Coronary artery (tissue), 2 donors: ENCODE data around the gene MCF2L2.

Experiments used
- DNase-seq: peaks from one replicate; pipeline ENCODE4 v3.0.0-alpha.2; 2017; ENCODE audit warnings: low spot score
- H3K27ac ChIP-seq, 2 donors: fragments of 200-600 bp; sonication (generic); one replicate each; pipeline ENCODE4 v1.5.1; 2016 to 2019
- H3K4me3 ChIP-seq: fragments of 200-600 bp; sonication (generic); 2 replicates; pipeline ENCODE4 v1.5.1; 2016; ENCODE audit warnings: mild to moderate bottlenecking, moderate library complexity
- TF ChIP-seq, protein P1 (sequence below): fragments of 200-600 bp; sonication (generic); IDR thresholded peaks from one replicate; pipeline ENCODE4 v1.5.1; 2019; ENCODE audit warnings: antibody characterized with exemption

Gene MCF2L2

DNA sequence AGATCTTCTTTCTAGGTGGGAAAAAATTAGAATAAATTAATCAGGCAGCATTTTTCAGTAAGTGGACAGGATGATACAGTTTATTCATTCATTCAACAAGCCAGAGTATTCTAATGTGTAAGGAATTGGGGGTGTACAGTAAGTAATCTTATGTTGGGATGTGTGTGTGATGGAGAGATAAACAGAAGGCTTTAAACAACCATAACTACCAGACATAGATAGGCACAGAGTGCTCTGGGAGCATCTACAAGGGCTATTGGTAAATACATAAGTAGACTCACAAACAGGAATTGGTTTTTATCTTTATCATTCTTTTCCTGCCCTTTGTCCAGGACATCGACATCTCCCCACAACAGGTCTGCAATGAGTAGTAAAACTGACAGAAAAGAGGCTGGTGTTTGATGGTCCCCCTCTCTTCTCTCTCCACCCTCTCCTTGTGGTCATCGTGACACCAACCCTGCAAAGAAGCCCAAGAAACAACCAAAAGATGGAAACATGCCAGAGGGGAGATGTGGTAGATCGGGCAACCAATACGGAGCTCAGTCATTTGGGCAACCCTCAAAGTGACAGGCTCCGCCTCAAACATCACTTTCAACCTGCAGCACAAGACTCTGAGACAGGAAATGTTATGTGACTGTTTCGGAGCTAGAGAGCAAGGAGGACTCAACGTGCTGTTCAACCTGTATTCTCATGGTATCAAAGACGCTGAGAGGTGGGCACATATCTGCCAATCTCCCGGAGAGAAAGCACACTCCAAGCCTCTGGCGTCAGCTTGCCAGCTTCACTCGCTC, 204.0 kb downstream of the MCF2L2 start:
- DNase-seq = no peak
- no peak overlapping the region for H3K27ac ChIP-seq
- TF ChIP-seq, protein P1, sequence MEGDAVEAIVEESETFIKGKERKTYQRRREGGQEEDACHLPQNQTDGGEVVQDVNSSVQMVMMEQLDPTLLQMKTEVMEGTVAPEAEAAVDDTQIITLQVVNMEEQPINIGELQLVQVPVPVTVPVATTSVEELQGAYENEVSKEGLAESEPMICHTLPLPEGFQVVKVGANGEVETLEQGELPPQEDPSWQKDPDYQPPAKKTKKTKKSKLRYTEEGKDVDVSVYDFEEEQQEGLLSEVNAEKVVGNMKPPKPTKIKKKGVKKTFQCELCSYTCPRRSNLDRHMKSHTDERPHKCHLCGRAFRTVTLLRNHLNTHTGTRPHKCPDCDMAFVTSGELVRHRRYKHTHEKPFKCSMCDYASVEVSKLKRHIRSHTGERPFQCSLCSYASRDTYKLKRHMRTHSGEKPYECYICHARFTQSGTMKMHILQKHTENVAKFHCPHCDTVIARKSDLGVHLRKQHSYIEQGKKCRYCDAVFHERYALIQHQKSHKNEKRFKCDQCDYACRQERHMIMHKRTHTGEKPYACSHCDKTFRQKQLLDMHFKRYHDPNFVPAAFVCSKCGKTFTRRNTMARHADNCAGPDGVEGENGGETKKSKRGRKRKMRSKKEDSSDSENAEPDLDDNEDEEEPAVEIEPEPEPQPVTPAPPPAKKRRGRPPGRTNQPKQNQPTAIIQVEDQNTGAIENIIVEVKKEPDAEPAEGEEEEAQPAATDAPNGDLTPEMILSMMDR = no peak
- H3K4me3 ChIP-seq = no peak overlapping the region

DNA sequence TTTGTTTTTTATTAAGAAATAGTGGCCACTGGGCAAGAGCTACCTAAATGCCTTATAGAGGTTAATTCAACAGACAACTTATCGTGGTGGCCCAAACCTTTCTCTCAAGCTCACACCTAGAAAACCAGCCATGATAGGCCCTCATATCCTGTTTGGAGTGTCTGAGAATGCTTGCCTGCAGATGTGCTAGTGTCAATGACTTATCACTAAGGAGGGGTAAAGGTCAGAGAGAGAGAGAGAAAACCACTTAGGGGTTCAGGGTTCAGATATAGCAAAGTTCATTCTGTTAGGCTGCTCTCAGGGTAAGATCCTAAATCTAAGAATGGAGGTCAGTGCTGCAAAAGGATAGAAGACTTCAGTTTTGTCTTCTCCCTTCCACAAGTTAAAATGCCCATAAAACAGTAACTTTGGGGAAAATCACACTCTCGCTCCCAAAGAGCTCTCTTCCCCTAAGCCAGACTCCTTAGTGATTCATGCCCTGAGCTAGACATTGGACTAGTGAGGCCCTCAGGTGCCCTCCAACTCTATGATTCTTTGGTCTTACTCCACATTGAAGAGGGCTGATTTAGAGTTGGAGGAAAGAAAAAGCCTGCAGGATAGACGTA, 205.7 kb downstream of the MCF2L2 start:
- H3K27ac ChIP-seq = no peak overlapping the region

DNA sequence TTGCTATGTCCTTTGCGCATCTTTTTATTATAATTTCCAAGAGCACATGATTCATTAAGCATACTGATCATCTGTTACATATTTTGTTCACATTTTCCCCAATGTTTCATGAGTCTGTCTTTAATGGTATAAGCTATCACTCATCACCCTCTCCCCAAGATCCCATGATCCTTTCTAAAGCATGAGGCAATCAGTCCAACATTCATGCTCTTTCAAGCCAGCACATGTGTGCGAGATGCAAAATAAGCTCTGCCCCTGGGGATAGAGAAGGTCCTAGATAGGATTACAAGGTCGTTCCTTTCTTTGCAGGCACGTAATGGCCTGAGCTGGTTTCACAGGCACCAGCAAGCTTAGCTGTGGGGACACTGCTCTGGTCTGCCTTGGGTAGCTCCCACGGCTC, 207.6 kb downstream of the MCF2L2 start:
- H3K27ac ChIP-seq = no peak overlapping the region
- DNase-seq = no peak
- H3K4me3 ChIP-seq = no peak overlapping the region
- TF ChIP-seq, protein P1 = no peak

More for the DNA sequence above, 205.7 kb downstream of the MCF2L2 start:
- no peak overlapping the region for H3K4me3 ChIP-seq
- no peak for DNase-seq
- TF ChIP-seq, protein P1 = no peak

DNA sequence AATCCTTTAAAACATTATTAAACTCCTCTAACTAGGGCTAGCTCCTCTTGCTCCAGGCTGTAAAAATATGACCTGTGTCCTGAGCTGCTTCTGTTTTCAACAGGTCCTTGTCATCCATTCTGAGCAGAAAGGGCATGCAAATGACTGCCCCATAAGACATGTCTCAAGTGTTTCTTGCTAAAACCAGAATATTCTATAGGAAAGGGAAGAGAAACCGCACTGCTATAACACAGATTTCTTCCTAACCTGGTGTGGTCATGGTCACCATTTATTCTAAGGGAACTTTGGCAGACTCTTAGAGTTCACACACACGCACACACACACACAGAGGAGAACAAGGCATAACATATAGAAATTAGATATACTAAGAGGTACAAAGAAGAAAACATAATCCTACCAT, 209.6 kb downstream of the MCF2L2 start:
- no peak overlapping the region for H3K4me3 ChIP-seq
- TF ChIP-seq, protein P1 = no peak
- H3K27ac ChIP-seq = no peak overlapping the region
- DNase-seq = no peak

DNA sequence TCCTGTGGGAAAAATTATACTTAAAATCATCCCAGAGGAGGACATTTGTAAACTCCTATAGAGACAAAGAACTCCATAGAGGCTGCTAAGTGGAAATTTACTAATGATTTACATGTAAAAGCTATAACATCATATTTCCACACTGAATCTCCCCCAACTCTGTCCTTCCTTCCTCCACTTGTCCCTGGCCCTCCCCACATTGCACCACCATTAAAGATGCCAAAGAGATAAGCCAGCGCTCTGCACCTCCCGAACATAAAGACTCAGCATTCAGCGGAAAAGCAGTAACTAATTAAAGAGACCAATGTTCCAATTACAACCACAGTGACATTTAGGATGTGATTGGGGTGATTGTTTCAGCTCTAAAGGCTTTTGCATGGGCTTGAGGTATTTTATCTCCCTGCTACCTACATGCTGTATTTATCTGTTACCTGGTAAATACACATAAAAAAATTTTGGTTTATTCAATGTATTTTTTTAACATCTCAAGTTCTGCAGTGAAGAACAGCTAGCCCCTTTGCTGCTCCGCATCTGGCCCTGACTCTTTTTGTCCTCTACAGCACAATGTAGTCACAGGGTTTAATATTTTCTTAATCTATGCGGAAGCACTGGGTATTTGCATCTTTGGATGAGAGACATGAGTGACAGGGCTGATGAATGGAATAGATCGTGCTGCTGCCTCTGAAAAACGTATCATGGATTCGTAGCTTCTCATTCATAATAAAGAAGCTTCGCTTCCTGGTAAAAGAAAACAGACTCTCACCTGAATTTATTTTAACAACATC, 210.7 kb downstream of the MCF2L2 start:
- TF ChIP-seq, protein P1 = no peak
- no peak for DNase-seq
- H3K27ac ChIP-seq = no peak overlapping the region
- no peak overlapping the region for H3K4me3 ChIP-seq

DNA sequence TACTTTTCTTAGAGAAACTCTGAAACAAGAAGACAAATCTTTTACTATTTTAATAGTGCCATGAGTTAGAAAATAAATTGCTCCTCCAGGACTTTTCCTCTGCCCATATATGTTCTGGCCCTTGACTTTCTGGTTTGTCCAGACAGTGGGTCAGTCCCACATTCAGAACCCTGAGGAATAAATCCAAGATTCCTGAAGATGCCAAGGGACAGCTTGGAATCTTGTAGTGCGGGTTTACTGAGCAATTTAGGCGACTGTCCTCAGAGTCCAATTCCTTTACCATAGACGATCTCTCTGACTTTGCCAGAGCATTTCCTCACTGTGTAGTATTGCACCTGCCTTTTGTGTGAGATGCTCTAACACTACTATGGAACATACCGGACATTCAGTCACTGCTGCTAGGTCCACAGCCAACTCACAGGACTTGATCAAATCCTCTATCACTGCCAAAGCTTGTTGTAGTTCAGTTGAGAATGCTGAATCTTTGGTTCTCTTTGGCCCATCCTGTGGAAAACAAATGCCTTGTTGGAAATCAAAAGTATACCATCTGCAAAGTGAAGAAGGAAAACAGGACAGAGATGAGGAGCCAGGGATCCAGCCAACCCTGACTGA, 212.7 kb downstream of the MCF2L2 start:
- no peak overlapping the region for H3K27ac ChIP-seq

More for the DNA sequence above, 212.7 kb downstream of the MCF2L2 start:
- TF ChIP-seq, protein P1 = no peak
- DNase-seq = no peak
- H3K4me3 ChIP-seq = no peak overlapping the region
